Left kidney (tissue), 2 donors: Measurements from ENCODE around the gene ODAD3. TPM values are rescaled to one million over a fixed set of nuclear protein-coding genes. Genes with fewer than 3 reads are reported as not detected.
A peak's percentile ranks its signal among the peaks of the same experiment; 100 is the strongest.
"Not testable (repeated sequence)": the region's sequence is repeated elsewhere in the genome, so short reads cannot be mapped to it uniquely, and the experiment has no call there.

Experiments used
- DNase-seq: peaks from one replicate; pipeline ENCODE4 v3.0.0-alpha.2; 2013
- polyA plus RNA-seq: library from polyadenylated mRNA; unstranded; fragments of 120-200 nt; gene quantifications from one replicate; pipeline ENCODE4 v1.2.1, GENCODE V29; 2013; ENCODE audit not compliant: insufficient read length

The ODAD3 gene
- polyA plus RNA-seq, 1 donor, result 1.4 TPM

DNA sequence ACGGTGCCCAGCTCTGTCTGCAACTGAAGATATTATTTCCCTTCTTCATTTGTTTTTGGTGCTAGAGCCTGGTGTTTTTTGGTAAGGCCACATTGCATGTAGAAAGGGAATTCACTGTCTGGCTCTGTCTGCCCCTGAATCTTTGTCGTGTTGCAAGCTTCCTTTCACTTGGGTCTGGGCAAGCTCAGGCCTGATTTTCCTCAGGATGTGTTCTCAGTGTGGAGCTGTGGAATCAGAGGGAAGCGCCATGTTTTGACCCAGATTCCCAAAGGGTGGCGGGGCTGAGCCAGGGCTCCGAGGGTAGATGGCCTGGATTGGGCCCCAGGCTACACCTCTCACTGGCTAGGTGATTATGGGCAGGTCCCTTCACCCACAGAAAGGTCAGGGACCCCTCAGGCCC is 9.1 kb upstream of the ODAD3 start:
- DNase-seq, result no peak

DNA sequence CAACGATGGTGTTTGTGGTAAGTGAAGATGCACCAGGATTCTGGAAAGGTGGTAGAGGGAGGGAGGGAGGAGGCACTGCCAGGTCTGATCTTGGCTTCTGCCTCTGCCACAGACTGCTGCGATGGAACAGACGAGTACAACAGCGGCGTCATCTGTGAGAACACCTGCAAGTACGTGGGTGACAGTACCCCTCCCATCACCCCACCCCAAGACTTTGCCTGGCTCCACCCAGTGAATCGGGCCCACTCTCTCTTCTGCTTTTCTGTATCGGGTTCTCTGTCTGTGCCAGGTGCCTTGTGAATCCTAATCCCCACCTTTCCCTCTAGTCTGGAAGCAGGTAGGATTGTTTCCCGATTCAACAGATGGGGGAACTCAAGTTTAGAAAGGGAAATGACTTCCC is 3.0 kb upstream of the ODAD3 start:
- DNase-seq, result no peak

DNA sequence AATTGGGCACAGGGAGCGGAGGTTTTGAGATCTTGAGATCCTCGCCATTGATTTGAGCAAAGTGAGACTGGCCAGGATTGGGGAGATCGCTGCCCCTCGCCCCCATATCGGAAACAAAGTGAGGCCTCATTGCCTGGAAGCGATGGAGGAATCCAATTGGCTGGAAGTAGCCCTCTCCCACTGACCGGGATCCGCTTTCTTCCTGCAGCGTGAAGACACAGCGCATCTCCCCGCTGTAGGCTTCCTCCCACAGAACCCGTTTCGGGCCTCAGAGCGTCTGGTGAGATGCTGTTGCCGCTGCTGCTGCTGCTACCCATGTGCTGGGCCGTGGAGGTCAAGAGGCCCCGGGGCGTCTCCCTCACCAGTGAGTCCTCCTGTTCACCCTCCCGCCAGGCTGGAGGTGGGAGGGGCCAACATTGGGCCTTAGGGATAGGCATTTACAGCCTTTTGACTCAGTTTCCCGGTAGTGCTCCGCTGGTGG is 952 bp upstream of the ODAD3 start:
- no peak for DNase-seq

DNA sequence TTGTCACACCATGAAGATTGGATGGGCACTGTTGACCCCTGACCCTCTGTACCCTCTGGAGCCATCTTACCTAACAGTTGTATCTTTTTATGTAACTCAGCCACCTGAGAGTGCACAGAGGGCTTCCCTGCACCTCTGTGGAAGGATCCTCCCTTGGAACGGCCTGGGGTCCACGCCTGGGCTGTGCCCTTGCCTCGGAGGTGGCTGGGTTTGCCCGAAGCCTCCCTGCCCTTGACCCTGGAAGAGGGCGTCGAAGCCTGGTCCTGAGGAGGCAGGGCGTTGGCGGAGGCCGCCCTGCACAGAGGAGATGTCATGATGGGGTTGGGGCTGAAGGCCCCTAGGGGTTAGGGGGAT is 241 bp downstream of the ODAD3 start:
- no peak for DNase-seq

DNA sequence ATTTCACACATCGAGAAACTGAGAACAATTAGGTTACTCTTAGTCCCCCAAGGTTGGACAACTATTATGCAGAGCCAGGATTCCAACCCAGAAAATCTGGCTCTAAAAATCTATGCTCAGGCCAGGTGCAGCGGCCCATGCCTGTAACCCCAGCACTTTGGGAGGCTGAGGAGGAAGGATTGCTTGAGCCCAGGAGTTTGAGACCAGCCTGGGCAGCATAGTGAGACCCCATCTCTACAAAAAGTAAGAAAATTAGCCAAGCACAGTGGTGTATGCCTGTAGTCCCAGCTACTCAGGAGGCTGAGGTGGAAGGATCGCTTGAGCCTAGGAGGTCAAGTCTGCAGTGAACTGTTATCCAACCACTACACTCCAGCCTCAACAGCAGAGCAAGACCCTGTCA is 1.4 kb downstream of the ODAD3 start:
- not testable (repeated sequence) for DNase-seq

DNA sequence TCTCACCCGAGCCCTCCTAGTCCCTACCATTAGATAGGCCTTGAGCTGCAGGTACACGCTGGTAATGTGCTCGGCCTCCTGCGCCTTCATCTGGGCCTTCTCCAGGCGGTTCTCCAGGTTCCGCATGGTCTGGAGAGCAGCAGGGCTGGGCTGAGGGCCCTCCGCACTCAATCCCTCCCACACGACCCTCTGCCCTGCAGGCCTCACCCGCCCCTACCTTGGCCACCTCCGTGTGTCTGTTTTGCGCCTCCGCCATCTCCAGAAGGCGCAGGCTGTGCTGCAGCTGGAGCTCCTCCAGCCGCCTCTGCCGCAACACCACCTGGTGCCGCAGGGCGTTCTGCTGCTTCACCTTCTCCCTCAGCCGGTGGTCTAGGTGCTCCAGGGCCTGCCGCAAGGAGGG is 8.3 kb downstream of the ODAD3 start:
- DNase-seq, result no peak

DNA sequence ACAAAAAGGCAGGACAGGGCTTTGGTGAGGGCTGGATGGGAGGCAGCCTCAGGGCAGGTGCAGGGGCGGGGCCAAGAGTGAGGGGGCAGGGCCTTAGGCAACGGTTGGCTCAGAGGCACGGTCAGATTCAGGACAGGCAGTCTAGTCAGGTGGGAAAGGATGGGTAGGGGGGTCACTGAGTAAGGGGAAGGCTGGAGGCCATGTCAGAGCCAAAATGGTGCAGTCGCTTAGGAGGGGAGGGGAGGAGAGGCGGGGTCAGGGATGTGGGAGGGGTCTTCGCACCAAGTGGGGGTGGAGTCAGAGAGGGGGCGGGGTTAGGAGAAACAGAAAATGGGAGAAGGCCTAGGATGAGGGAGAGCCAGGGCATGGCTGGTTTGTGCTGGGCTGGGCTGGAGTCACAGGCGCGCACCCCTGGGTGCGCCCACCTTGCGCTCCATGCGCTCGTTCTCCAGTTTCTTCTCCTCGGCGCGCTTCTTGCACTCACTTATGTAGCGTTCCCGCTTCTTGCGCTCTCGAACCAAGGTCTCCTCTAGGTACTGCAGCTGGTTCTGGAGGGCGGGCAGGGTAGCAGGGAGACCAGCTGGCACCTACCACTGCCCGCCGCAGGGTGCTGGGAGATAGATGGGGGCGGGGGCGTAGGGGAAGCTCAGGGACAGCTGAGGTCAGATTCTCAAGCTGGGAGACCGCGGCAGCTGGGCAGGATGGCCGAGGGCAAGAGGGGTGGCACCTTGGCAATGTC is 9.0 kb downstream of the ODAD3 start:
- DNase-seq, result no peak

DNA sequence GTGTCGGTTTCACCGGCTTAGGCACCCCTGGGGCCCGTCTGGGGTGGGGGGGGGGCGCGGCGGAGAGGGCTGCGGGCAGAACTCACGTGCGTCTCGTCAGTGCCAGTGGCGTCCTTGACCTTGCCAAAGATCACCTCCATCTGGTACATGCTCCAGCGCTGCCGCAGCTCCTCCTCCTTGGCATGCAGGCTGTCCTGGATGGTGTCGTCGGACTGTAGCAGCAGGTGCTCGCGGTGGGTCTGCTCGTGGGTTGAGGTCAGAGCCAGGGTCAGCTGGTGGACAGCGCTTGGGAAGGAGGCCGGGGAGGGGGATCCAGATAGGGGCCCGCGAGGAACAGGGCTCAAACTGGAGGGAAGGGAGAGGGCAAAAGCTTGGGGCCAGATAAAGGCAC is 11.1 kb downstream of the ODAD3 start:
- no peak for DNase-seq

DNA sequence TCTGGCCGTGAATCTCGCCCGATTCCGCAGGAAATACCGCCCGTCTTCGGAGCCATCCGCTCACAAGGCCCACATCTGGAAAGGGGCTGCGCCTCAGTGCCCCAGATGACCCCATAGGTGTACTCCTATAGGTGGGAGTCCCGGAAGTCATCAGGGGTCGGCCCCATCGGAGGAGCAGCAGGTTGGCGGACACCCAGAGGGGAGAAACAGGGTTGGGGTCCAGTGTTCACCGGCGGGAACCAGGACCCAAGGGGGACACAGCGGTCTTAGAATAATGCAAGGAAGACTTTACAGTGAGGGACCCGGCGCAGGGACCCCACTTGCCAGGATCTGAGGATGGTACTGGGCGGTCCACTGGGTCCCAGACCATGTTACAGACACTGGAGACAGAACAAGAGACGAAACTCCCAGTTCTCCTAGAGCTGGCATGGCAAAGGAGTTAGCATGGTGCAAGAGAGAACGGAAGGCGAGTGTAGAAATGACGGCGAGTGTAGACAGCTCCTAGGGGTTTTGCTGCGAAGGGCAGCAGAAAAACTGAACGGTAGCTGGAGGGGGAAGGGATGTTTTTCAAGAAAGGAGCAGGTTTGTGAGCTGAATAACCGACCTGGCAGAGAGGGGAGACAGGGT is 11.6 kb downstream of the ODAD3 start:
- no peak for DNase-seq

DNA sequence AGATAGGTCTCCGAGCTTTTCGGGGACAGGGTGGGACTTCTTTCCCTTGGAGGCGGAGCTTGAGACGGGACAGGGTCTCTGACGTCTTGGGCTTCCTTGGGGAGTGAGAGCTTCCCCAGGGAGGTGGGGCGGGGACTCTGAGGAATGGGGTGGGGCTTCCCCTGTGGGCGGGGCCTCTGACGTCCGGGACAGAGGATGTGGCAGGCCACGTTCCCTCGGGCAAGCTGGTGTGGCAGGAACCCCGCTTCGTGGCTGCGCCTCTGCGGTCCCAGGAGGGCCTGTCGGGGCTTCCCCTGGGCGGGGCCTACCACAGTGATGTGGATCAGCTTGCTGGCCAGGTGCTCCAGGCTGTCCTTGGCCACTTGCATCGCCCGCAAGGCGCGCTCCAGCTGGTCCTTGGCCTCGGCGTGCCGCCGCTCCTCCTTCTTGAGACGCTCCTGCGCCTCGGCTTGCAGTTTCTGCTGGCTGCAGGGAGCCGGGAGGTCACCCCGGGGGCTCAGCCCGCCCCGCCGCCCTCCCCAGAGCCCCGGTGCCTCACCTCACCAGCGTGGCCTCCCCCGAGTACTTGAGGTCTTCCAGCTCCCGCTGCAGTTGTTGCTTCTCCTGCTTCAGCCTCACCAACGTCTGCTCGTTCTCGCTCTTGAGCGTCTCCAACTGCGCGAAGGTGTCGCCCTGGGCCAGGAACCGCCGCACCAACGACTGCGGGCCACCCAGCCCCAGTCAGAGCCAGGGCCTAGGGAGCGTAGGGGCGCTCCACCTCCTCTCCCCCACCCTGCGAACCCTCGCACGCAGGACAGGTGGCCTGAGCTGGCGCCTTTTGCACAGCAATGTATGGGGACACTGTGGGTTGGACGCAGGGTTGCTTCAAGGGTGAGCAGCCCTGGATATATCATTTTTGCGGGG is 12.5 kb downstream of the ODAD3 start:
- no peak for DNase-seq

DNA sequence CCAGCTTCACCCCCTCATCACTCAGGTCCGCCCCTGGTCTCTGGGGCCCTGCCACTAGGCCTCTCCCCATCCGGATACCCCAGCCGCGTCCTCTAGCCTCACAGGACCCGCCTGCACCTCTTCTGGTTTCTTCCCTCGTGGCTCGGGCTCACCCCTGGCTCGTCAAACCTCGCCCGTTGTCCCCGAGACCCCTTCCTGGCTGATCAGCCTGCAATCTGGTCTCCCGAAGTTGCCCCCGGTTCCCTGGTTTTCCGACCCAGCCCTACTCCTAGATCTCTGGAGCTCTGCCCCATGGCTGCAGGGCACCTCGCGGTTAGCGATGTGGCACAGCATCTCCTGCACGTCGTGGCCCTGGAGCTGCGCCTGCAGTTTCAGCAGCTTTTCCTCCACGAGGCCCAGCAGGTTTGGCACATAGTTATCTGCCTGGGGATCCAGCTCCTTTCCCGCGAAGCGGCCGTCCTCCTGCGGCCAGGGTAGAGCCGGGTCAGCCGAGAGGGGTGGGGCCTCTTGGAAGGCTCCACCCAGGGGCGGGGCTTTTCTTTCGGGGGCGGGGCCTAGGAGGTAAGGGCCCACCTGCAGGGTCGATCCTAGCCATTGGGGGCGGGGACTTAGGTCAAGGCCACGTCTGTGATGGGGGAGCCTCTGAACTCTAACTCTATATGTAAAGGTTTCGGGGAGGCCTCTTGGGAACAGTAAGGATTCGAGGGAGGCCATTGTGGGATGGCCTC is 13.4 kb downstream of the ODAD3 start:
- DNase-seq, result no peak

DNA sequence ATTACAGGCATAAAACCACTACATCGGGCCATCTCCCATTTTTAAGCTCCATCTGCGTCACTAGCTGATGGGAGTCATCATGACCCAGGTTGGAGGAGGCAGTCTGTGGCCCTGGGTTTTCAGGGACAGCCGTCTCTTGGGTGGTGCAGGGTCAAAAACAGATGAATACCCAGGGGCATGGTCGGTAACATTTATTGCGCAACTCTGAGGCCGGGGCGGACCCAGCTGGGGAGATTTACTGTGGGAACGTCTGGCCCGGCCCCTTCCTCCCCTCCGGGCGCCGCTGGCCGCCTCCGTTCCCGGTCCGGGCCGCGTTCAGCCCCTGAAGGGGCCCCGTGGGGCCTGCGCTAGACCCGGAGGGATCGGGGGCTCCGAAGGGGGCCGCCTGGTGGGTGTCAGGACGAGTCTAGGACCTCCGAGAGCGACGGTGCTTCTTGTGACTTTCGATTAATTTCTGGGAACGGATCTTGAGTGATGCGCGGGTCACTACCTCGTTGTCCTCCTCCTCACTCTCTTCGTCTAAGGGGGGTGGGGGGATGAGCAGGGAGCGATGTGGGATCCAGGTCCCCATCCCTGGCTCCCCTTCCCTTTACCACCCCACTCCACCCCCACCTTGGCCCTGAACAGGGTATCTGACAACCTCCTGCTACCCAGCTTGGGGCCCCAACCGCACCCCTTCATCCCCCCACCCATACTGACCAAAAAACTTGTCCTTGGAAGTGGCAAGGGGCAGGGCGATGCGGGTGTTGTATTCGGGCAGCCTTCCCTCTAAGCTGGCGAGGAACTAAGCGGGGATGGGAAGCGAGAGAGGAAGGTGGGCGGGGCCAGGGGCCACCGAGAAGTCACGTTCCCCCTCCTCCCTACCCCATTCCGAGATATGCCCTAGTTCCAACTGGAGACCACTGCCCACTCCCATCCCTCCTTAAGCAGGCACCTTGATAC is 14.2 kb downstream of the ODAD3 start:
- DNase-seq, result peak; percentile 48

DNA sequence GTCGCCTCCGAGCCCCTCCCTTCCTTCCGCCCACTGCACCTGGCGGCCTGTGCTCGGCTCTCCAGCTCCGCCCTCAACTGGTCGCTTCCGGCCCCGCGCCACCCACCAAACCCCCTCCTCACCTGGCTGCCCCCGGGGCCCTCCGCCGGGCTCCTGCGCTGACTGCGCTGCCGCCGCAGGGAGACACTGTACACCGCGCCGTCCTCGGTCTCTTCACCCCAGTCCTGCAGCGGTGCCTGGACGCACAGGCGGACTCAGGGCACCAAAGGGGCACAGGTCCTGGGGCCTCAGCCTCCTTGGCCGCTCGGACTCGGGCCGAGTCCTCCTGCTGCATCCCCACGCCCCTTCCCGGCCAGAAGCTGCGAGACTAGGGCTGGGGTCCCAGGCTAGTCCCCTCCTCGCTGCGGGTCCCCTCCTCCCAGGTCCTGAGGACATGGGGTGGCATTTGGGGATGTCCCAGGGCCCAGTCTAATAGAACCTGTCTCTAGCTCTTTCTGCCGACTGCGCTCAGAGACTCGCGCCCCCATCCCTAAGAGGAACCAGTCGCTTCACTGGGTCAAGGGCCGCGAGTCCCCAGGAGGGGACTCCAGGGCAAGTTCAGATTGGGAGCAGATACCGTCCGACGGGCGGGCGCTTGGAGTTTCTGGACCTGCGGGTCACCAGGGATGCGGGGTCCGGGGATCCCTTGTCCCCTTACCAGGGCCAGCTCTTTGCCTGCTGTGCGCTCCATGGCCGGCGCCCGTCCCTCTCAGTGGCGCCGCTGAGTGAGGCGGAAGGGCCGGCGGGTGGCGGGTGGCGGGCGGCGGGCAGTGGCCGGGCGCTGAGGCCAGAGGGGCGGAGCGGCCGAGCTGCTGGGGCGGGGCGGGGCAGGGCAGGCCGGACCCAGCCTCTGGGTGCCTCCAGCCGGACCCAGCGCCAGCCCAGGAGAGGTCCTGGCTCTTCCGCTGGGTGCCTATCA is 16.1 kb downstream of the ODAD3 start, which contains the start of gene RGL3:
TSS of gene RGL3 (minus strand) at position 766 of the 958 bp plus-strand sequence. CDS start at position 730, 36 bp downstream.
- DNase-seq, result peak; percentile 56

DNA sequence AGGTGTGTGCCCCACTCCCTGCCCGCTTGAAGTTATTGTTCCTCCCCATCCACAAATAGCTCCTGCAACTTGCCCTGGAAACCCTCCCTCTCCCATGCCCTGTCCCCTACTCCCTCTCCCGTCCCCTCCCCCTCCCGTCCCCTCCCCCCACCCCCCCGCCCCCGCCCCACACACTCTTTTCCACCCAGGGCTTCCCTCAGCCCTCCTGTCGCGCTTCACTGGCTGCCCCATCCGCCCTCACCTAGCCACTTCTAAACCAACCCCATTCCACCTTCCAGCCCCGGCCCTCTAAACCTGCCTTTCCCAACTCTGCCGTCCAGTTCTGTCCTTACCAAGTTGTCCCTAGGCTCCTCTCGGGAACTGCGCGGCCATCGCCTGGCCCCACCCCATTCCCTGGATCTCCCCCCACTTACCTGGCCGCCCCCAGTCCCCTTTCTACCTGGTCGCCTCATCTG is 16.8 kb downstream of the ODAD3 start:
- no peak for DNase-seq

DNA sequence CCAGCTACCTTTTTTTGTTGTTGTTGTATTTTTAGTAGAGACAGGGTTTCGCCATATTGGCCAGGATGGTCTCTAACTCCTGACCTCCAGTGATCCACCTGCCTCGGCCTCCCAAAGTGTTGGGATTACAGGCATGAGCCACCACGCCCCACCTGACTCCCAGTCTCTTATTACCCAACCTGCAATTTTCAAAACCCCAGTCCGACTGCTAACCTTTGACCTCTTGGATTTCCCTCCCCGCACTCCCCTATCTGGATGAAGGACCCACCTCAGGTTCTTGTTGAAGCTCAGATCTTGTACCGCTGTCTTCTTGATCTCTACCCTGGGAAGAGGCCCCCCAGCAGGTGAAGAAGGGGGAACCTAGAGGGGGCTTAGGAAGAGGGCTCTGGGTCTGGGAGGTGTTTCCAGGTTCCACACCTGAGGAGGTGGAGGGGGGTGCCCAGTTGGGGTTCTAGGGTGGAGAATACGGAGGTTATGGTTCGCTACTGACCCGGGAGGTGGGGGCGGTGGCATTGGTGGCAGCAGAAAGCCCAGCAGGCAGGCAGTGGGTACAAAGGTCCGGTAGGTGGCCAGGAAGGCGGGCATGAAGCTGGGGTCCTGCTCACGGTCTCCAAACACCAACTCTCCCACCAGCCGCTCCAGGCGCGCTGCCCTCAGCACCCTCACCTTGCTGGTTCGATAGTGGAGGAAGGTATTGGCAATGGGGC is 18.4 kb downstream of the ODAD3 start:
- DNase-seq, result no peak

DNA sequence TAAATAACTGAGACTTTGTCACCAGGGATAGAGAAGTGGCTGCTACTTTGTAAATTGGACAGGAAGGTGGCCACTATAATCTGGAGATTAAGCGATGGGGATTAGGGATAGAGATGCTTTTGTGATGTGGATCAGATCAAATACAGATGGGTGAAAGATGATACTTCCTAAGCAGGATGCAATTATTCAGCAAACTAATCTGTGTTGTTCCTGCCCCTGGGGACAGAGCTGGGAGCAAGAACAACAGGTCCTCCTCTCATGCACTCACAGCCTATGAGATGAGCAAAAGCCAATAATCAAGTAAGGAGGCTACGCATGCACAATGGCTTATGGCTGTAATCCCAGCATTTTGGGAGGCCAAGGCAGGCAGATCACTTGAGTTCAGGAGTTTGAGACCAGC is 20.4 kb downstream of the ODAD3 start:
- no peak for DNase-seq

DNA sequence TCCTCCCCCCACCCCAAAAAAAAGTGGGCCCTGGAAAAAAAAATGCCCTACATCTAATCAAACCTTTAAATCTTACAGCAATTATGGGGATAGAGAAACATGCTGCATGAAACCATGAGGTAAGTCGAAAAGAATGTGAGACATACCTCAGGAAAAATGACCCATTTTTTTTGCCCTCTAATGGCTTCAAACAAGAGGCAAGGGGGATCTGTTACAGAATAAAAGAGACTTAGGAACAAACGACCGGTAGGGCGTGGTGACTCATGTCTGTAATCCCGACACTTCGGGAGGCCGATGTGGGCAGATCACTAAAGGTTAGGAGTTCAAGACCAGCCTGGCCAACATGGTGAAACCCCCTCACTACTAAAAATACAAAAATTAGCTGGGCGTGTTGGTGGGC is 24.2 kb downstream of the ODAD3 start:
- no peak for DNase-seq

DNA sequence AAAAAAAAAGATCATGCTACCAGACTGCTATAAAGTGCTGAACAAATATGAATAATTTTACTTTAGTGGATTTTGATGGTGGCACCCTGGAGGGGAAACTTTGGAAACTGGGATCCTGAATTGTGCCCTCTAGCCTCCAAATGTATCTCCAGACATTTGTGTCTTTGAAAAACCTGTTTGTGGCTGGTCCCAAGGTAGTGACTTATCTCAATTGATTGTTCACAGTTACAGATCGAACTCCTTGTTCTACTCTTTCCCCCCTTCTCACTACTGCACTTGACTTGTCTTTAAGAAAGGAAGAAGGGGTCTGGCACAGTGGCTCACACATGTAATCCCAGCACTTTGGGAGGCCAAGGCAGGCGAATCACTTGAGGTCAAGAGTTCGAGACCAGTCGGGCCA is 26.3 kb downstream of the ODAD3 start:
- no peak for DNase-seq

DNA sequence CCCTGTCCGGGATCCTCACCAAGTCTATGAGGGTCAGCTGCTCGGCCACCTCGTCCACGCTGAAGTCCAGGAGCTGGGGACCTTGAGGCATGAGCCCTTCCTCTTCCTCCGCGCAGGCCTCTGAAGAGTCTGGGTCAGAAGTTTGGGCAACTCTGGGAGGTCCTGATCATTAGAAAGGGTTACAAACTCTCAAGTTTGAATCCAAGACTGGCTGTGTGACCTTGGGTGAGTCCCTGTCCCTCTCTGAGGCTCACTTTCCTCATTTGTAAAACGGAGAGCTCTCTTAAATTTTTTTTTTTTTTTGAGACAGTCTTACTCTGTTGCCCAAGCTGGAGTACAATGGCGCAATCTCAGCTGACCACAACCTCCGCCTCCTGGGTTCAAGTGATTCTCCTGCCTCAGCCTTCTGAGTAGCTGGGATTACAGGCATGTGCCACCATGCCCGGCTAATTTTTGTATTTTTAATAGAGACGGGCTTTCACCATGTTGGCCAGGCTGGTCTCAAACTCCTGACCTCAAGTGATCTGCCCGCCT is 28.2 kb downstream of the ODAD3 start:
- DNase-seq, result not testable (repeated sequence)
